ENCODE results near the gene SHISA3. TPM values are rescaled to one million over a fixed set of nuclear protein-coding genes. Genes with fewer than 3 reads are reported as not detected.

Gene SHISA3
- total RNA-seq, 1 experiment from 2014 or later = 29.5 TPM

DNA sequence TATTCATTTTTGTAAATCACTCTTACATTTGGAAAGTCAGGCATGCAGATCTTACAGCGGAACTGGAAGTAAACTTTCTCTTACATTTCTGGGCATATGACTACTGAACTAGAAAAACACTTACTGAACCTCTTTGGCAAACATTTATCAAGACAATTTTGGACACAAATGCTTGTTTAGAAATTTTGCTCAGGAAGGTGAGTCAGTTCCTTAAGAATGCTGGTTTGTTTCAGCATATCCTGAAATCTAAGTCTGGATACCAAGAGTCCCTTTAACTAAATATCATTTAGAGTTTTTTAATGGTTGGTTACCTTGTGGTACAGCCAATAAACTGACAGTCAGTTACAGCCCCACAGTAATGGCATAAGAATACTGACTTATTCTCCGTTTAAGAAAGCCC is 15.0 kb downstream of the SHISA3 start:
- ATAC-seq = peak; percentile 72
- Histone ChIP-seq H3K9me2 (replicated peaks; ENCODE audit: low read length) (no peaks in the 10 kb centered on the region), H3K79me2 (ENCODE audit: low read length) (peaks cover 5% of the 10 kb centered on the region; the same call in 1 of the 2 replicates), H3F3A (ENCODE audit: low read length, unreplicated experiment) (peaks cover 5% of the 10 kb centered on the region), H2AFZ (ENCODE audit: low read length) (0 out of 2 replicates have a peak overlapping the region, but pooled peaks have one; percentile 39), H3K27me3 (ENCODE audit: low read length) (no peaks in the 10 kb centered on the region), H4K20me1 (ENCODE audit: low read length) (no peaks in the 10 kb centered on the region), H3K9ac (ENCODE audit: low read length) (peak overlapping the region; percentile 54), H3K4me1 (ENCODE audit: insufficient read depth, low read length) (peaks cover 96% of the 10 kb centered on the region), H3K9me3 (ENCODE audit: low read length) (no peaks in the 10 kb centered on the region), H3K4me2 (ENCODE audit: low read length) (peak overlapping the region; percentile 80), H3K36me3 (ENCODE audit: low read depth, low read length) (no peaks in the 10 kb centered on the region), H3K27ac (ENCODE audit: low read length) (peak overlapping the region; percentile 94), H3K4me3 (ENCODE audit: low read length) (peak overlapping the region; percentile 44)
- peak; percentile 89 for DNase-seq
- CTCF ChIA-PET = interaction anchor here (0.6 kb wide), 1 partner anchor 41 kb away, joined by 4 read pairs; no protein-coding TSS in a partner anchor
- intact Hi-C loops (cut with micrococcal nuclease) = loop anchor here (2.0 to 5.0 kb wide), 4 partner anchors 15 to 420 kb away; partner anchors contain the start of genes ATP8A1, SHISA3 and SLC30A9
- POLR2A ChIA-PET (ENCODE audit: unreplicated experiment) = no interaction called here
- no TSS peak for BruUV-seq (replicated peaks)
- TF ChIP-seq EZH2phosphoT487 (IDR thresholded peaks at IDR 0.05; ENCODE audit: borderline replicate concordance, low read length) = no peak
- TF ChIP-seq EZH2 (IDR thresholded peaks at IDR 0.05; ENCODE audit: low read length, unreplicated experiment) = no peak
- TF ChIP-seq, protein P1, sequence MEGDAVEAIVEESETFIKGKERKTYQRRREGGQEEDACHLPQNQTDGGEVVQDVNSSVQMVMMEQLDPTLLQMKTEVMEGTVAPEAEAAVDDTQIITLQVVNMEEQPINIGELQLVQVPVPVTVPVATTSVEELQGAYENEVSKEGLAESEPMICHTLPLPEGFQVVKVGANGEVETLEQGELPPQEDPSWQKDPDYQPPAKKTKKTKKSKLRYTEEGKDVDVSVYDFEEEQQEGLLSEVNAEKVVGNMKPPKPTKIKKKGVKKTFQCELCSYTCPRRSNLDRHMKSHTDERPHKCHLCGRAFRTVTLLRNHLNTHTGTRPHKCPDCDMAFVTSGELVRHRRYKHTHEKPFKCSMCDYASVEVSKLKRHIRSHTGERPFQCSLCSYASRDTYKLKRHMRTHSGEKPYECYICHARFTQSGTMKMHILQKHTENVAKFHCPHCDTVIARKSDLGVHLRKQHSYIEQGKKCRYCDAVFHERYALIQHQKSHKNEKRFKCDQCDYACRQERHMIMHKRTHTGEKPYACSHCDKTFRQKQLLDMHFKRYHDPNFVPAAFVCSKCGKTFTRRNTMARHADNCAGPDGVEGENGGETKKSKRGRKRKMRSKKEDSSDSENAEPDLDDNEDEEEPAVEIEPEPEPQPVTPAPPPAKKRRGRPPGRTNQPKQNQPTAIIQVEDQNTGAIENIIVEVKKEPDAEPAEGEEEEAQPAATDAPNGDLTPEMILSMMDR (conservative IDR thresholded peaks at IDR 0.05; ENCODE audit: low read depth, low read length) = no peak

DNA sequence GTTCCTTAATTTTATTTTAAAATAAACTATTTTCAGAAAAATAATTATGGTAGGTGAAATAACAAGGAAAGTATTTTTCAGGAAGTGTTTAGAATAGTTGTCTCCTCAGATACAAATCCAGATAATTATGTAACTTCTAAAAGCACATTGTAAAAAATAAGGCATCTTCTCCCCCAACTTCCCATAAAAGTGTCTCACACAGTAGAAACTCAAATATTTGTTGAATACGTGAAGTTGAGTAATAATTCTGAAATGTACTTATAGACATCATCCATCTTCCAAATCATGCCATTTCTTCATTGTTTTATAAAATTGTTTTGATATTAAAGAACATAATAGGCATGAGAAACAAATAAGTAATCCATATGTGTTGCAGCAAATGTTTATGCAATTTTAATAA is 18.0 kb downstream of the SHISA3 start:
- Histone ChIP-seq H3K27ac (ENCODE audit: low read length) (peak overlapping the region; percentile 73), H3K79me2 (ENCODE audit: low read length) (no peaks in the 10 kb centered on the region), H3K9ac (ENCODE audit: low read length) (no peak overlapping the region), H3F3A (ENCODE audit: low read length, unreplicated experiment) (peaks cover 5% of the 10 kb centered on the region), H2AFZ (ENCODE audit: low read length) (no peak overlapping the region), H3K4me1 (ENCODE audit: insufficient read depth, low read length) (peaks cover 67% of the 10 kb centered on the region), H3K4me3 (ENCODE audit: low read length) (no peak overlapping the region), H3K4me2 (ENCODE audit: low read length) (peak overlapping the region; percentile 25), H3K9me2 (replicated peaks; ENCODE audit: low read length) (no peaks in the 10 kb centered on the region), H4K20me1 (ENCODE audit: low read length) (no peaks in the 10 kb centered on the region), H3K27me3 (ENCODE audit: low read length) (no peaks in the 10 kb centered on the region), H3K9me3 (ENCODE audit: low read length) (no peaks in the 10 kb centered on the region), H3K36me3 (ENCODE audit: low read depth, low read length) (no peaks in the 10 kb centered on the region)
- TF ChIP-seq, protein P1 (conservative IDR thresholded peaks at IDR 0.05; ENCODE audit: low read depth, low read length) = no peak
- no peak for TF ChIP-seq EZH2 (IDR thresholded peaks at IDR 0.05; ENCODE audit: low read length, unreplicated experiment)
- no peak for TF ChIP-seq EZH2phosphoT487 (IDR thresholded peaks at IDR 0.05; ENCODE audit: borderline replicate concordance, low read length)
- intact Hi-C loops (cut with micrococcal nuclease) = no loop called here
- DNase-seq (peak; percentile 66), ATAC-seq (peak; percentile 9)
- ChIA-PET POLR2A (ENCODE audit: unreplicated experiment) (no interaction called here), CTCF (no interaction called here)
- no TSS peak for BruUV-seq (replicated peaks)

DNA sequence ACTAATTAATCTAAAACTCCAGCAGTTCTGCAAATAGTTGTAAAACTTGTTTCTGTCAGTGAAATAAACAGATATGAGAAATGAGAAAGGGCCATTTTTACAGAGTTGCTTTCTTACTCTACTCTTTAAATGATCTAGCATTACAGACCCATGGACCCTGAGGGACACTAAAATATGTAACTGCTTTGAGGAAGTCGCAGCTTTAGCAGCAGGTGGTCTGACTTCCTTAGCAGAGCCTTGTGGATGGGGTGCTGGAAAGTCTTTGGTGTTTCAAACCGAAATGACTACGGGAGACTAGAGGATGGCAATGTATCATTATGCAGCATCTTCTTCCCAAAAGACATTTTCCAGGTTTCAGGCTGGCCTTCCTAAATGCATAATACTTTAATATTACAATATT is 18.7 kb downstream of the SHISA3 start:
- ChIA-PET POLR2A (ENCODE audit: unreplicated experiment) (no interaction called here), CTCF (no interaction called here)
- H3F3A ChIP-seq (ENCODE audit: low read length, unreplicated experiment) = peaks cover 5% of the 10 kb centered on the region
- no peaks in the 10 kb centered on the region for H3K9me3 ChIP-seq (ENCODE audit: low read length)
- H3K4me3 ChIP-seq (ENCODE audit: low read length) = no peak overlapping the region
- BruUV-seq (replicated peaks) = no TSS peak
- no peaks in the 10 kb centered on the region for H3K79me2 ChIP-seq (ENCODE audit: low read length)
- H4K20me1 ChIP-seq (ENCODE audit: low read length) = no peaks in the 10 kb centered on the region
- no peaks in the 10 kb centered on the region for H3K36me3 ChIP-seq (ENCODE audit: low read depth, low read length)
- ATAC-seq (no peak), DNase-seq (no peak)
- intact Hi-C loops (cut with micrococcal nuclease) = no loop called here
- H3K4me2 ChIP-seq (ENCODE audit: low read length) = peak overlapping the region; percentile 25
- peak overlapping the region; percentile 73 for H3K27ac ChIP-seq (ENCODE audit: low read length)
- peak overlapping the region; percentile 30 for H3K9ac ChIP-seq (ENCODE audit: low read length)
- no peaks in the 10 kb centered on the region for H3K9me2 ChIP-seq (replicated peaks; ENCODE audit: low read length)
- peaks cover 60% of the 10 kb centered on the region for H3K4me1 ChIP-seq (ENCODE audit: insufficient read depth, low read length)
- H2AFZ ChIP-seq (ENCODE audit: low read length) = no peak overlapping the region
- no peaks in the 10 kb centered on the region for H3K27me3 ChIP-seq (ENCODE audit: low read length)
- TF ChIP-seq, protein P1 (conservative IDR thresholded peaks at IDR 0.05; ENCODE audit: low read depth, low read length) = no peak
- TF ChIP-seq EZH2 (IDR thresholded peaks at IDR 0.05; ENCODE audit: low read length, unreplicated experiment) (no peak), EZH2phosphoT487 (IDR thresholded peaks at IDR 0.05; ENCODE audit: borderline replicate concordance, low read length) (no peak)
